Neuronal stem cell (in vitro differentiated cells): ENCODE measurements around the gene CEP97.
"Not testable (repeated sequence)": the region's sequence is repeated elsewhere in the genome, so short reads cannot be mapped to it uniquely, and the experiment has no call there.

ENCODE experiments used
- DNase-seq: peaks from one replicate; pipeline ENCODE4 v3.0.0-alpha.2; 2013; ENCODE audit warnings: low spot score
- H2AFZ ChIP-seq: one replicate; pipeline ENCODE4 v1.6.1; 2013; ENCODE audit warnings: mild to moderate bottlenecking, low read length, inconsistent platforms
- H2AK5ac ChIP-seq: 2 replicates; pipeline ENCODE4 v1.6.1; 2013; ENCODE audit warnings: low read depth, mild to moderate bottlenecking, inconsistent platforms, low read length, moderate library complexity, mixed read lengths
- H2BK120ac ChIP-seq: 2 replicates; pipeline ENCODE4 v1.6.1; 2013; ENCODE audit warnings: low read depth, mild to moderate bottlenecking, inconsistent platforms, low read length, moderate library complexity, mixed read lengths
- H2BK12ac ChIP-seq: one replicate; pipeline ENCODE4 v1.6.1; 2013; ENCODE audit warnings: low read length, inconsistent platforms
- H2BK15ac ChIP-seq: 2 replicates; pipeline ENCODE4 v1.6.1; 2013; ENCODE audit warnings: mild to moderate bottlenecking, low read length, inconsistent platforms, mixed read lengths
- H2BK5ac ChIP-seq: one replicate; pipeline ENCODE4 v1.6.1; 2013; ENCODE audit warnings: inconsistent platforms, mild to moderate bottlenecking, low read length, moderate library complexity
- H3K14ac ChIP-seq: one replicate; pipeline ENCODE4 v1.6.1; 2013; ENCODE audit warnings: low read length, inconsistent platforms
- H3K18ac ChIP-seq: 2 replicates; pipeline ENCODE4 v1.6.1; 2013; ENCODE audit warnings: low read length, inconsistent platforms
- H3K23ac ChIP-seq: 2 replicates; pipeline ENCODE4 v1.6.1; 2013; ENCODE audit warnings: low read depth, mild to moderate bottlenecking, mixed read lengths, low read length, inconsistent platforms; ENCODE audit not compliant: poor library complexity
- H3K27ac ChIP-seq: replicated peaks from 3 replicates; pipeline ENCODE4 v1.5.1; 2013; ENCODE audit warnings: low read length, inconsistent platforms
- H3K27me3 ChIP-seq, 3 experiments: 2 replicates each; pipeline ENCODE4 v1.6.1; 2013; ENCODE audit warnings: low read length in 3 of 3, mild to moderate bottlenecking in 2 of 3, inconsistent platforms in 1 of 3, low read depth in 1 of 3, mixed read lengths in 1 of 3, moderate library complexity in 1 of 3; ENCODE audit not compliant: control insufficient read depth in 3 of 3, insufficient read depth in 3 of 3
- H3K36me3 ChIP-seq, 2 donors: replicated peaks in 1 of 2; 2 replicates each; pipeline ENCODE4 v1.6.1; 2013; ENCODE audit warnings: low read length in 2 of 2; ENCODE audit not compliant: control insufficient read depth in 2 of 2, insufficient read depth in 2 of 2
- H3K4ac ChIP-seq: 2 replicates; pipeline ENCODE4 v1.6.1; 2013; ENCODE audit warnings: inconsistent platforms, mild to moderate bottlenecking, low read length, moderate library complexity
- H3K4me1 ChIP-seq, 2 donors: 1 replicate in 1 of 2; 2 replicates in 1 of 2; pipeline ENCODE4 v1.6.1; 2013; ENCODE audit warnings: low read length in 2 of 2, low read depth in 1 of 2; ENCODE audit not compliant: control insufficient read depth in 2 of 2, insufficient read depth in 1 of 2
- H3K4me2 ChIP-seq: one replicate; pipeline ENCODE4 v1.6.1; 2013; ENCODE audit warnings: mild to moderate bottlenecking, low read length, inconsistent platforms; ENCODE audit not compliant: insufficient read depth, poor library complexity, severe bottlenecking
- H3K4me3 ChIP-seq, 2 donors: 2 replicates each; pipeline ENCODE4 v1.5.1; 2013; ENCODE audit warnings: low read length in 2 of 2, mild to moderate bottlenecking in 2 of 2, inconsistent platforms in 1 of 2, moderate library complexity in 1 of 2
- H3K79me1 ChIP-seq: one replicate; pipeline ENCODE4 v1.6.1; 2013; ENCODE audit warnings: low read depth, mild to moderate bottlenecking, inconsistent platforms, low read length, moderate library complexity
- H3K9ac ChIP-seq: one replicate; pipeline ENCODE4 v1.6.1; 2013; ENCODE audit warnings: mild to moderate bottlenecking, low read depth, low read length, inconsistent platforms; ENCODE audit not compliant: poor library complexity
- H3K9me3 ChIP-seq, 2 donors: replicated peaks in 1 of 2; 2 replicates each; pipeline versions ENCODE3 to v1.6.1; 2013; ENCODE audit warnings: low read length in 2 of 2, mild to moderate bottlenecking in 2 of 2, inconsistent platforms in 1 of 2, low read depth in 1 of 2, mixed read lengths in 1 of 2, moderate library complexity in 1 of 2; ENCODE audit not compliant: control insufficient read depth in 2 of 2, insufficient read depth in 1 of 2
- H4K8ac ChIP-seq: one replicate; pipeline ENCODE4 v1.6.1; 2013; ENCODE audit warnings: low read depth, mild to moderate bottlenecking, inconsistent platforms, low read length, moderate library complexity
- H4K91ac ChIP-seq: one replicate; pipeline ENCODE4 v1.6.1; 2013; ENCODE audit warnings: low read length, low read depth, mild to moderate bottlenecking, inconsistent platforms; ENCODE audit not compliant: poor library complexity
- WGBS, 2 donors: extraction: QIAGEN DNeasy Blood & Tissue Kit; methylation state at CpG; one replicate each; pipeline ENCODE4 v1.1.7; 2013; ENCODE audit warnings: missing lambda C conversion rate in 2 of 2, mixed read lengths in 1 of 2; ENCODE audit not compliant: insufficient read length in 2 of 2, insufficient replicate concordance in 1 of 2; ENCODE audit errors: extremely low coverage in 2 of 2; 5-methylcytosine and 5-hydroxymethylcytosine counted together

CEP97 gene

DNA sequence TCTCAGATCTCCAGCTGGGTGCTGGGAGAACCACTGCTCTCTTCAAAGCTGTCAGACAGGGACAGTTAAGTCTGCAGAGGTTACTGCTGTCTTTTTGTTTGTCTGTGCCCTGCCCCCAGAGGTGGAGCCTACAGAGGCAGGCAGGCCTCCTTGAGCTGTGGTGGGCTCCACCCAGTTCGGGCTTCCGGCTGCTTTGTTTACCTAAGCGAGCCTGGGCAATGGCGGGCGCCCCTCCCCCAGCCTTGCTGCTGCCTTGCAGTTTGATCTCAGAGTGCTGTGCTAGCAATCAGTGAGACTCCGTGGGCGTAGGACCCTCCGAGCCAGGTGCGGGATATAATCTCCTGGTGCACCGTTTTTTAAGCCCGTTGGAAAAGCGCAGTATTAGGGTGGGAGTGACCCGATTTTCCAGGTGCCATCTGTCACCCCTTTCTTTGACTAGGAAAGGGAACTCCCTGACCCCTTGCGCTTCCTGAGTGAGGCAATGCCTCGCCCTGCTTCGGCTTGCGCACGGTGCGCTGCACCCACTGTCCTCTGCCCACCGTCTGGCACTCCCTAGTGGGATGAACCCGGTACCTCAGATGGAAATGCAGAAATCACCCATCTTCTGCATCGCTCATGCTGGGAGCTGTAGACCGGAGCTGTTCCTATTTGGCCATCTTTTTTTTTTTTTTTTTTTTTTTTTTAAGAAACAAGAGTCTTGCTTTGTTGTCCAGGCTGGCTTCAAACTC is 29.1 kb downstream of the CEP97 start:
- H4K8ac ChIP-seq, H2BK120ac ChIP-seq, H4K91ac ChIP-seq, H2BK12ac ChIP-seq, H3K4me2 ChIP-seq, H3K9ac ChIP-seq, DNase-seq, H2BK15ac ChIP-seq, H2AK5ac ChIP-seq, H3K27me3 ChIP-seq, H3K27ac ChIP-seq, H3K23ac ChIP-seq, H2BK5ac ChIP-seq, H2AFZ ChIP-seq, H3K9me3 ChIP-seq, H3K4ac ChIP-seq, H3K4me1 ChIP-seq, H3K14ac ChIP-seq, H3K4me3 ChIP-seq, H3K79me1 ChIP-seq, H3K18ac ChIP-seq: not testable (repeated sequence)
- no CpG with 5 or more reads among the region's 23 CpGs for WGBS, 2 donors
- H3K36me3 ChIP-seq = peaks cover 14 to 47% of the 10 kb centered on the region in 2 donors

DNA sequence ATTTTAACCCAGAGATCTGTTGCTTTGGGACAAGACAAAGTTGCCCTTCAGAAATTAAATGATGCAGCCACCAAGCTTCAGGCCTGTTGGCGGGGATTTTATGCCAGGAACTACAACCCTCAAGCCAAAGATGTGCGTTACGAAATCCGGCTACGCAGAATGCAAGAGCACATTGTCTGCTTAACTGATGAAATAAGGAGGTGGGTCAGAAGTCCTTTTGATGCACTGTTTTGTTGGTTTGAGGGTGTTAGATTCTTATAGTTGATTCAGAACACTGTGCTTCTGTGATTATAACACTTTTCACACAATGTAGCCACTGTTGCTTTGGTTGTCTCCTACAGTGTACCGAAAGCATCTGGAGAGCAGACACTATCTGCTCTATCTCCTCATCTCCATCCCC is 33.8 kb downstream of the CEP97 start:
- Histone ChIP-seq H2BK12ac (no peak overlapping the region), H2BK15ac (no peak overlapping the region), H3K79me1 (peaks cover 2% of the 10 kb centered on the region), H3K4ac (no peak overlapping the region), H3K4me3 (no peak overlapping the region), H3K14ac (no peak overlapping the region), H2BK5ac (no peak overlapping the region), H2AK5ac (no peak overlapping the region), H3K27me3 (no peaks in the 10 kb centered on the region), H3K4me2 (no peak overlapping the region), H2BK120ac (no peak overlapping the region), H4K91ac (no peak overlapping the region), H3K9ac (no peak overlapping the region), H3K9me3 (no peaks in the 10 kb centered on the region), H3K36me3 (peaks cover 16 to 90% of the 10 kb centered on the region in 2 donors), H4K8ac (no peak overlapping the region), H2AFZ (no peak overlapping the region), H3K23ac (no peak overlapping the region), H3K4me1 (no peaks in the 10 kb centered on the region), H3K27ac (no peak overlapping the region), H3K18ac (no peak overlapping the region)
- no CpG with 5 or more reads among the region's 6 CpGs for WGBS, 2 donors
- no peak for DNase-seq

- Histone ChIP-seq H3K9ac (no peak overlapping the region), H2BK12ac (no peak overlapping the region), H3K27ac (no peak overlapping the region), H3K79me1 (peaks cover 2% of the 10 kb centered on the region), H3K14ac (no peak overlapping the region), H3K4ac (no peak overlapping the region), H3K4me1 (no peaks in the 10 kb centered on the region), H3K18ac (no peak overlapping the region), H4K8ac (no peak overlapping the region), H4K91ac (no peak overlapping the region), H3K23ac (no peak overlapping the region), H3K4me2 (no peak overlapping the region), H3K9me3 (no peaks in the 10 kb centered on the region), H2AFZ (no peak overlapping the region), H2AK5ac (no peak overlapping the region), H3K4me3 (no peak overlapping the region), H3K36me3 (peaks cover 16 to 95% of the 10 kb centered on the region in 2 donors), H2BK5ac (no peak overlapping the region), H2BK15ac (no peak overlapping the region), H3K27me3 (no peaks in the 10 kb centered on the region), H2BK120ac (no peak overlapping the region)
- WGBS, 2 donors = no CpG with 5 or more reads among the region's 3 CpGs
- DNase-seq = no peak
These were observed 37.7 kb downstream of the CEP97 start for GRCh38 chr3:101762041-101762646.

GRCh38 chr3:101777745-101778281 is 53.4 kb downstream of the CEP97 start:
- not testable (repeated sequence) for H2BK15ac ChIP-seq, H2AFZ ChIP-seq, H4K91ac ChIP-seq, H3K27ac ChIP-seq, H2BK5ac ChIP-seq, H3K9ac ChIP-seq, H2BK12ac ChIP-seq, DNase-seq, H3K14ac ChIP-seq, H3K4me2 ChIP-seq, H2AK5ac ChIP-seq, H3K18ac ChIP-seq, H3K27me3 ChIP-seq, H4K8ac ChIP-seq, H3K79me1 ChIP-seq, H3K4ac ChIP-seq, H3K4me3 ChIP-seq, H3K4me1 ChIP-seq, H3K36me3 ChIP-seq, H3K9me3 ChIP-seq, H2BK120ac ChIP-seq, H3K23ac ChIP-seq
- no CpG with 5 or more reads among the region's 6 CpGs for WGBS, 2 donors
